Thyroid gland (tissue), 4 donors: ENCODE measurements around the gene BOLL.

Experiments
- CTCF ChIP-seq, 6 experiments: fragments of 200-600 bp in 3 of 6; fragments of 450-650 bp in 3 of 6; sonication (generic) in 3 of 6; IDR thresholded peaks; one replicate each; pipeline ENCODE4 v1.5.1; 2016 to 2019; ENCODE audit warnings: antibody characterized with exemption in 6 of 6, mild to moderate bottlenecking in 2 of 6, inconsistent platforms in 1 of 6, moderate library complexity in 1 of 6
- POLR2A ChIP-seq, 2 donors: fragments of 450-650 bp; IDR thresholded peaks; one replicate each; pipeline ENCODE4 v1.6.1; 2017; ENCODE audit warnings: antibody characterized with exemption in 2 of 2, mild to moderate bottlenecking in 2 of 2, moderate library complexity in 1 of 2

GRCh38 chr2:197711578-197711977 lies 73.5 kb downstream of the BOLL start:
- TF ChIP-seq CTCF (IDR thresholded peaks at IDR 0.05): no peak
- no peak for TF ChIP-seq POLR2A (IDR thresholded peaks at IDR 0.05)
